RKO (cell line): ENCODE results near the gene RPL23.
A peak's percentile ranks its signal among the peaks of the same experiment; 100 is the strongest.

Experiments used
- DNase-seq: peaks from one replicate; pipeline ENCODE4 v3.0.0-alpha.2; 2016; ENCODE audit warnings: low spot score

The RPL23 gene

GRCh38 chr17:38883592-38884526, 30.3 kb upstream of the RPL23 start:
- no peak for DNase-seq

- DNase-seq: no peak
Measured at GRCh38 chr17:38882870-38883269, 29.3 kb upstream of the RPL23 start.

GRCh38 chr17:38881600-38882191, 28.2 kb upstream of the RPL23 start:
- no peak for DNase-seq

- no peak for DNase-seq
Measured at GRCh38 chr17:38879878-38880665, 26.6 kb upstream of the RPL23 start.

- no peak for DNase-seq
Measured at GRCh38 chr17:38877130-38877851, 23.8 kb upstream of the RPL23 start.

- no peak for DNase-seq
Measured at GRCh38 chr17:38875477-38876075, 22.1 kb upstream of the RPL23 start.

- DNase-seq: no peak
Measured at GRCh38 chr17:38874505-38875400, 21.2 kb upstream of the RPL23 start.

- no peak for DNase-seq
Measured at GRCh38 chr17:38873640-38874380, 20.3 kb upstream of the RPL23 start.

GRCh38 chr17:38872671-38873385, 19.3 kb upstream of the RPL23 start:
- no peak for DNase-seq

GRCh38 chr17:38872027-38872511, 18.5 kb upstream of the RPL23 start:
- no peak for DNase-seq

GRCh38 chr17:38871247-38872015, 17.9 kb upstream of the RPL23 start:
- peak; percentile 89 for DNase-seq

- DNase-seq: peak; percentile 84
Measured at GRCh38 chr17:38870259-38871165, 17.0 kb upstream of the RPL23 start.

GRCh38 chr17:38869526-38870258, 16.2 kb upstream of the RPL23 start, which contains the start of gene LASP1:
Gene LASP1 (plus strand): TSS chr17:38870058. CDS start chr17:38870190, 132 bp downstream.
- DNase-seq: peak; percentile 91

- DNase-seq: peak; percentile 92
Measured at GRCh38 chr17:38868817-38869525, 15.4 kb upstream of the RPL23 start.
